Measurements from ENCODE around the gene PRPF4.

DNA sequence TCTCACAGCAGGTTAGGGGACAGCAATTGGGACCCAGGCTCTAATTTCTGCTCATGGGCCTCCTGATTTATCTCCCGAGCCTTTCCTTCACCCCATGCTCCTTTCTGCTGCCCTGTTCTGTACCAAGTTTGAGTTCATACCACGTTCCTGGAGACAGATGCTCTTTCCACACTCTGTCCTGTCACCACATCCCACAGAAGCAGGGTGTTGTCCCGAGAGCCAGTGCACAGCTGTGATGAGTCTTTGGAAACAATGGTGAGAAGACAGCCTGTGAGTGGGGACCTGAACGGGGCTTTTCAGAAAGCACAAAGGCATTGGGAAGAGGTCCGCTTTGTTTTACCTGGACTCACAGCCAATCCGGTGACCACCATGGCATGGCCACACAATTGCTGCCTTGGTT is 47.2 kb downstream of the PRPF4 start:
- TF ChIP-seq, protein P1, sequence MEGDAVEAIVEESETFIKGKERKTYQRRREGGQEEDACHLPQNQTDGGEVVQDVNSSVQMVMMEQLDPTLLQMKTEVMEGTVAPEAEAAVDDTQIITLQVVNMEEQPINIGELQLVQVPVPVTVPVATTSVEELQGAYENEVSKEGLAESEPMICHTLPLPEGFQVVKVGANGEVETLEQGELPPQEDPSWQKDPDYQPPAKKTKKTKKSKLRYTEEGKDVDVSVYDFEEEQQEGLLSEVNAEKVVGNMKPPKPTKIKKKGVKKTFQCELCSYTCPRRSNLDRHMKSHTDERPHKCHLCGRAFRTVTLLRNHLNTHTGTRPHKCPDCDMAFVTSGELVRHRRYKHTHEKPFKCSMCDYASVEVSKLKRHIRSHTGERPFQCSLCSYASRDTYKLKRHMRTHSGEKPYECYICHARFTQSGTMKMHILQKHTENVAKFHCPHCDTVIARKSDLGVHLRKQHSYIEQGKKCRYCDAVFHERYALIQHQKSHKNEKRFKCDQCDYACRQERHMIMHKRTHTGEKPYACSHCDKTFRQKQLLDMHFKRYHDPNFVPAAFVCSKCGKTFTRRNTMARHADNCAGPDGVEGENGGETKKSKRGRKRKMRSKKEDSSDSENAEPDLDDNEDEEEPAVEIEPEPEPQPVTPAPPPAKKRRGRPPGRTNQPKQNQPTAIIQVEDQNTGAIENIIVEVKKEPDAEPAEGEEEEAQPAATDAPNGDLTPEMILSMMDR (IDR thresholded peaks at IDR 0.05) = no peak
- TF ChIP-seq POLR2A (IDR thresholded peaks at IDR 0.05) = no peak
